Suppressor macrophage treated with lipopolysaccharide for 1 hour (primary cell): ENCODE measurements around the gene ARMC7.

Source experiments
- DNase-seq, 3 donors: peaks; one replicate each; pipeline ENCODE4 v3.0.0-alpha.2; 2020 to 2022

Gene ARMC7

GRCh38 chr17:75078284-75079022 is 31.3 kb upstream of the ARMC7 start:
- DNase-seq, result peak; percentile 71 to 79 (median 71)

DNA sequence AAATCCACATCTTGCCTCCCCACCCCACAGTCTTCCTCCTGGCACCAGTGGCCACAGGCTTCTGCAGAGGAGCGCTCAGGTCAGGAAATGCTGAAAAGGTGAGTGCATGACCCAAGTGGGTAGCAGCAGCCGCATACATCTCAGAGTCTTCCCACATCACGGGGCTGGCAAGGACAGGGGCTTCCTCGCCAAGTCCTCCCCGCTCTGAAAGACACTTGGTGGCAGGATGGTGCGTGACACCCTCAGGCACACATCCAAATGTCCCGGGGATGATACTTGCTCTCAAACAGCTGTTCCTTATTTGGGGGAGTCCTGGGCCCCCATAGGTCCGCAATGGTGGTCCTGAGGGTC is 30.8 kb upstream of the ARMC7 start:
- no peak for DNase-seq

GRCh38 chr17:75081611-75082540 is 27.9 kb upstream of the ARMC7 start:
- DNase-seq, result no peak

DNA sequence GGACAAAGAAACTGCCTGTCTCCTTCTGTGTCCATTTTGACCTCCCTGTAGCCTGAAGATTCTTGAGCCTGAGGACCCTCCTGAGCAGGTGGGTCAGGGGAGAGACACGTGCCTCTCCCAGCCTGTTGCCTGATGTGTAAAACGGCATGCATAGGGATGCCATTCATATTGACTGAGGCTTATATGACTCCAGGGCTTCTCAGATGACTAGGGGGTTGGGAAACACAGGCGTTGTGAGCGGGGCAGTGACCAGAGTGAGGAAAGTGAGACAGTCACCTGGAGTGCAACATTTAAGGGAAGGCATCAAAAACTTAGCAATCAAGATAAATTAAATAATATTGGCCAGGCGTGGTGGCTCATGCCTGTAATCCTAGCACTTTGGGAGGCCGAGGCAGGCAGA is 27.1 kb upstream of the ARMC7 start:
- DNase-seq, result no peak

GRCh38 chr17:75084039-75084660 is 25.6 kb upstream of the ARMC7 start:
- DNase-seq, result no peak

DNA sequence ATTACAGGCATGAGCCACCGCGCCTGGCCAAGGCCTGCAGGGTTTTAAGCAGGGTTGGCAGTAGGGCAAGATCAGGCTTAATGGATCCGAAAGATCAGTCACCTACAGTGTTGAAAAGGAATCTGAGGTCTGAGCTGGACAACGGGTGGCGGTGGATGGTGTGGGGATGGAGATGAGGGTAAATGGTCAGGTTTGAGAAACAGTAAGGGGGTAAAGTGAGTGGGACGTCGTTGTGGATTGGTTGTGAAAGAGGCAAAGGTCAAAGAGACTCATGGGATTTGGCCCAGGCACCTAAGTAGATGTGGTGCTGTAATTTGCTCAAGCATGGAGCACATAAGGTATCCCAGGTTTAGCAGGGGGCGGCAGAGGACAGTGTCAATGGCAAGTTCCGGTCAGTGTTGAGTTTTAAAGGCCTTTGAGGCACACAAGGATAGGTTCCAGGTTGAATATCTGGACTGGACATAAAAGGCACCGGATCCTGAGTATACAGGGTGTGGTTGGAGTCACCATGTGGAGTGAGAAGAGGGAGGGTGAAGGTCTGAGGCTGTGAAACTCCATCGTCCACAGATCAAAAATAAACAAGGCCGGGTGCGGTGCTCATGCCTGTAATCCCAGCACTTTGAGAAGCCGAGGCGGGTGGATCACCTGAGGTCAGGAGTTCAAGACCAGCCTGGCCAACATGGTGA is 23.1 kb upstream of the ARMC7 start:
- no peak for DNase-seq

- no peak for DNase-seq
These were observed 22.6 kb upstream of the ARMC7 start for GRCh38 chr17:75087182-75087557.

DNA sequence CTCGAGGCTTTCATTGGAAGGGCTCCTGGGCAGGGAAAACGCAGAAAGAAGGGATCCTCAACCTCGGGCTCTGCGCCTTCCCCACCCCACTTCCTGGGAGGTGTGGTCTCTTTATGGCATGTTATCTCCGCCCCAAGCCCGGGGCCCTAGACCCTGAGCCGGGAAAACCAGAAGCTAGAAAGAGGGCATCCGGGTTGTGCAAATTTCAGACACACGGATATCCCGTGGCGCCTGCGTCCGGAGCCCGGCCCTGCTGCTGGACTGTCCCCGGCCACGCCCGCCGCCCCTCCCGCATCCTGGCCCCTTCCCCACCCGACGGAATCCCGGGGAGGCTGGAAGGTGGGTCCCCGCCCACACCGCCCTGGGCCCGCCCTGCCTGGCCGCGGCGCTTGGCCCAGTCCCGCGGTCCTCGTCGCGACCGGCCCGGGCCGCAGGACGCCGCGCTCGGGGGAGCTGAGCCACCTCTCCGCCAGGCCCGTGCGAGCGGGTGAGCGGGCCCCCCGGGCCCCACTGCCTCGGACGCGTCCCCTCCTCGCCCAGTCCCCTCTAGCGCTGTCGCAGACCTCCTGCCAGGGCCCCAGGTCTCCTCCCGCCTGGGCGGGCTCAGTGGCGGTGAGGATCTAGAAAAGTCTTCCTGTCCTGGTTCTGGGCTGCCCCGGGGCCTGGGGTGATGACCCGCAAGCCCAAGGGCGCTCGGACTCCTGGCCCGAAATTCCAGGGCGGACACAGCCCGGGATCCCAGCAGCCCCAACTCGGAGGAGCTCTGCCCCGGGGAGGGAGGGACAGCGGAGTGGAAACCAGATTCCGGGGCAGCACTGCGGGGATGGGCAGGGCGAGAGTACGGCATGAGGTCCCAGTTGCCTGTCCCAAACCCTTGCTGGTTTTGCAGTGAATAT is 22.0 kb upstream of the ARMC7 start, which contains the start of gene SLC16A5:
Gene SLC16A5 (plus strand): TSS at position 397 of the 896 bp plus-strand sequence. CDS start 5,683 bp downstream, outside the sequence.
- peak; percentile 78 to 87 (median 86) for DNase-seq

DNA sequence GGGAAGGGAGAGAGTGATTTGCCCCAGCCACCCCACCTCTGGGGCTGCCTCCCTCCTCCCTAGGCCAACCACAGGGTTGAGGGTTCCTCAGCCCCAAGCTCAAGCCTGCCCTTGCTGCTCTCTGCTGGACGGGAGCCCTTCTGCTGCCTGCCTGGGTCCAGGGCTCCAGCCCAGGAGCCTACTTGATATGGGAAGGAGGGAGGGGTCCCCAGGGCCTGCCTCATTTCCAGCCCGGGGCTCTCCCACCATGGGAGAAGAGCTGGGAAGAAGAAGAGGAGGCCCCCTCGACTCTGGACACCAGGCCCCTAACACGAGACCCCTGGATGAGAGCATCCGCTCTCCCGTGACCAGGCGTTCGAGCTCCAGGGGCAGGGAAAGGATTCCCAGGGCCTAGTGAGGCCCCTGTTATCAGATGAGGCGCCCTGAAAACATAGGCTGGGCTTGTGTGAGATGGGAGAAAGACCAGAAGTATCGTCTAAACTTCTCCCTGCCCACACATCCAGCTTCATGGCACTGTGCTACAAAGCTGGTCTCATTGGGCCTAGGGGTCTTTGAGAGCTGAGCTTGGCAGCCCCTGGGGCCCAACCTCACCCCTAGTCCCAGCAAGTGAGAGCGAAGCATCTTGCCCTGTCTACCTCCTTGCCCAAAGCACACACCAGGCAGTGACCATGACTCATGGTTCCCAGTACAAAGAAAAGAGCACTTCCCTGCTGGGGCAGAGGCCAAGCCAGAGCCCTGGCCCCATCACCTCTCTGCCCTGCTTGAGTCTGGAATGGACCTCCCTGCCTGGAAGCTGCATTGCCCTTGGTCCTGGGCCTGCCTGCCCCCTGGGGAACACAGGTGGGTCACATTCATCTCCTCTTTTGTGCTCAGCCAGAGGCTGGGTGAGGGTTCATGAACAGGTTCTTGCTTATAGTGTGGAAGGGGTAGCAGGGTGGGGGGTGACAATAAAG is 21.0 kb upstream of the ARMC7 start:
- peak; percentile 74 to 83 (median 79) for DNase-seq

DNA sequence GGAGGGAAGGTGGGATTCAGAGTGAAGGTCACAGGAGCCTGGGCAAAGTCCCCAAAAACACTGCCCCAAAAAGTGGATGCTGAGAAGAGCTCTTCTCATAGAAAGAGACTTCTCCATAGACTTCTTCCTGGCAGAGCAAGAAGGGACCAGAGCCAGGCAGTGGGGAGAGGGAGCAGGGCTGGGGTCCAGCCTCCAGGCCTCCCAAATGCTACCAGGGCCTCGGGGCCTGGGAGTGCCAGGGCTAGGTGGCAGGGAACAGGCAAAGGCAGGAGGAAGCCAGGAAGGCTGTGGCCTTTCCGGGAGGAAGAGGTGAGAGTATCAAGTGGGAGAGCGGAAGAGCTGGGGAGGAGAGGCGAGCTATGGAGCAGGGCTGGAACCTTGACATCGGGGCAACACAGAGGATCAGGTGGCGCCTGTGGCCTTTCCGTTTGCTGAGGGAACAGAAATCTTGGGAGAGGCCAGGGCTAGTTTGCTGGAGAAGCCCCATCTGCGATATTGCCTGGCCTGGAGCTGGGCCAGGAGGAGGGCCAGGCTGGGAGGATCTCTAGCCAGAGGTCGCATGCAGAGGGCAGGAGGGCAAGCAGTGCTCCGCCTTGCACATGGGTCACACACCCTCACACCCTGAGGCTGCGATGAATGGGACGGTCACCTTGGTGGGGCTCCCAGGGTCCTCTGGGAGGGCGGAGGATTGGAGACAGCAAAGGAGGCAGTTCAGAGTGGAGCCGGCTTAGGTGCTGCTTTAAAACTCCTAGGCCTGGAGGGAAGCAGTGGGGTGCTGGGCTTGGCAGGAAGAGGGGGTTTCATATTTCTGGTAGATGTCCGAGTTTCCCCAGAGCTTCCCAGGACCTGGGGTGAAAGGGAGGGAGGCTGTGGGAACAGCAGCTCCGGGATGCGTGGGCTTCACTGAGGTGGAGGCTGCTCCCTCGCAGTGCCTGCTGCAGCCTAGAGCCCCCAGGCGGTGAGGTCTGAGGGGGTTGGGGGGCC is 18.6 kb upstream of the ARMC7 start:
- no peak for DNase-seq

DNA sequence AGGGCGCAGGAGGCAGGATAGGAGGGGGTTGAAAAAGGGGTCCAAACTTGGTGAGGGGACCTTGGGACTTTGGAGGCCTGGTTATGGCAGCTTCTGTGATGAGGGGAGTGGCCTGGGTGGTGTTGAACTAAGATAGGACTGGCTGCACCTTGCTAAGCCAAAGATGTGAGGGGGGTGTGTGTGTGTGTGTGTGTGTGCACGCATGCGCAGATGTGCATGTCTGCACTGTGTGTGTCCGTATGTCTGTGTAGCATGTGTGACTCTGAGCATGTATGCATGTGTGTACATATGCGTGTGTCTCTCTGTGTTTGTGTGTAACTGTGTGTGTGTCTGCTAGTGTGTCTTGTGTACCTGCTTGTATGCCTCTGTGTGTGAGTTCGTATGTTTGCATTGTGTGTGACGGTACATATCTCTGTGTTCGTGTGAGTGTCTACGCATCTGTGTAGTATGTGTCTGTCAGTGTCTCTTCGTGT is 17.9 kb upstream of the ARMC7 start:
- no peak for DNase-seq

DNA sequence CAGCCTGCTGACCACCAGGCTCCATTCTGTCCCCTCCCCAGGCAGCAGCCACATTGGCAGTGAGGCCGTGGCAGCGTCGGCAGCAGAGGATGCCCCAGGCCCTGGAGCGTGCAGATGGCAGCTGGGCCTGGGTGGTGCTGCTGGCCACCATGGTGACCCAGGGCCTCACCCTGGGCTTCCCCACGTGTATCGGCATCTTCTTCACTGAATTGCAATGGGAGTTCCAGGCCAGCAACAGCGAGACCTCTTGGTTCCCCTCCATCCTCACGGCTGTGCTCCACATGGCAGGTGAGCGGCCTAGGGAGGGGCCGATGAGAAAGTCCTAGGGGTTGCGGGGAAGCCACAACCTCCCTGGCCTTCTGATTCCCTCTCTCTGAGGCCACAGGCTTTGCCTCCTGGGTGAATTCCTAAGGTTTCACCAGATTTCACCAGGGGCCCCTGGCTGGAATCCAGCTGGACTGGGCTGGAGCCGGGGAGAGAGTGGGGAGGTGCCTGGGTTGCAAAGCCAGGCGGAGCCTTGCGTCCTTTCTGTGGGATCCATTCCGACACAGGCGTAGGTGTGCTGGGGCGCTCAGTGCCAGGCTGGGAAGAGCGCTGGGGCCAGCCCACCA is 16.1 kb upstream of the ARMC7 start:
- DNase-seq, result no peak

- no peak for DNase-seq
These were observed 14.8 kb upstream of the ARMC7 start for GRCh38 chr17:75094871-75095399.

DNA sequence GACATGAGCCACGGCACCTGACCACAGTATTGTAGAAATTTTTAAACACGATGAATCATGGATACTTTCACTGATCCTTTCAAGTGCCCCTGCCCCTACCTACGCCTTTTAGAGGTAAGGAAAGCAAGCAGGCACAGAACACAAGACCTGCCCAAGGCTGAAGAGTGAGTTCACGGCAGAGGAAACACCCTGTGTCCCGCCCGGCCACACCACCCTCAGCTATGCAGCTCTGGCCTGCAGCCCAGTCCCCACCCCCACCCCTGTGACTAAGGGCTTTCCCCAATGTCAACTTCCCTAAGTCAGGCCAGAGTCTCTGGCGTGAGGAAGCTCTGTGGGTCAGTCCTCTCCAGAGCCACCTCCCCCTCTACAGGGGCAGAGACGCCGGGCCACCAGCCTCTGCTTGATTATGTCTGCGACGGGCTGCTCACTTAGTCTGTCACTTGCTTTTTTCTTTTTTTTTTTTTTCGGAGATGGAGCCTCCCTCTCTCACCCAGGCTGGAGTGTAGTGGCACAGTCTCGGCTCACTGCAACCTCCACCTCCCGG is 13.6 kb upstream of the ARMC7 start:
- DNase-seq, result peak; percentile 92 to 95 (median 95)

DNA sequence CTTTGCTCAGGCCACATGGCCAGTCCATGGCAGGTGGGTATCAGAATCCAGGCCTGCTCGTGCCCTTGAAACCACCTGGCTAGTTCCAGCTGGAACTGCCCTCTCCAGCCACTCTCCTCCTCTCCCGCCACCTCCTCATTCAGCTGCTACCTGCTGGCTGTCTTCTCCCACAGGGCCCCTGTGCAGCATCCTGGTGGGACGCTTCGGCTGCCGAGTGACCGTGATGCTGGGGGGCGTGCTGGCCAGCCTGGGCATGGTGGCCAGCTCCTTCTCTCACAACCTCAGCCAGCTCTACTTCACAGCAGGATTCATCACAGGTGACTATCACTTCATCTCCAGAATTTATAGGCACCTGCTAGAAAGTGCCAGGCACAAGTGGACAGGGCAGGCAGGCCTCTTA is 11.9 kb upstream of the ARMC7 start:
- DNase-seq, result no peak

GRCh38 chr17:75098861-75099260 is 10.9 kb upstream of the ARMC7 start:
- no peak for DNase-seq

GRCh38 chr17:75099881-75100595 is 9.7 kb upstream of the ARMC7 start:
- DNase-seq, result no peak
